C4-2B (cell line): ENCODE measurements around the gene AKT1S1.

Source experiments
- ZFX ChIP-seq: fragments of 450-650 bp; IDR thresholded peaks from 2 replicates; pipeline ENCODE4 v1.6.1; 2017
- TF ChIP-seq, protein P1 (sequence below): fragments of 450-650 bp; conservative IDR thresholded peaks from 2 replicates; pipeline ENCODE4 v1.5.1; 2017; ENCODE audit warnings: mild to moderate bottlenecking

GRCh38 chr19:49878744-49879070 is 1.6 kb upstream of the AKT1S1 start:
- TF ChIP-seq, protein P1, sequence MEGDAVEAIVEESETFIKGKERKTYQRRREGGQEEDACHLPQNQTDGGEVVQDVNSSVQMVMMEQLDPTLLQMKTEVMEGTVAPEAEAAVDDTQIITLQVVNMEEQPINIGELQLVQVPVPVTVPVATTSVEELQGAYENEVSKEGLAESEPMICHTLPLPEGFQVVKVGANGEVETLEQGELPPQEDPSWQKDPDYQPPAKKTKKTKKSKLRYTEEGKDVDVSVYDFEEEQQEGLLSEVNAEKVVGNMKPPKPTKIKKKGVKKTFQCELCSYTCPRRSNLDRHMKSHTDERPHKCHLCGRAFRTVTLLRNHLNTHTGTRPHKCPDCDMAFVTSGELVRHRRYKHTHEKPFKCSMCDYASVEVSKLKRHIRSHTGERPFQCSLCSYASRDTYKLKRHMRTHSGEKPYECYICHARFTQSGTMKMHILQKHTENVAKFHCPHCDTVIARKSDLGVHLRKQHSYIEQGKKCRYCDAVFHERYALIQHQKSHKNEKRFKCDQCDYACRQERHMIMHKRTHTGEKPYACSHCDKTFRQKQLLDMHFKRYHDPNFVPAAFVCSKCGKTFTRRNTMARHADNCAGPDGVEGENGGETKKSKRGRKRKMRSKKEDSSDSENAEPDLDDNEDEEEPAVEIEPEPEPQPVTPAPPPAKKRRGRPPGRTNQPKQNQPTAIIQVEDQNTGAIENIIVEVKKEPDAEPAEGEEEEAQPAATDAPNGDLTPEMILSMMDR, result no peak
- no peak for TF ChIP-seq ZFX
